HG03135 (cell line): ENCODE results near the gene LRP3.
"Not testable (repeated sequence)": the region's sequence is repeated elsewhere in the genome, so short reads cannot be mapped to it uniquely, and the experiment has no call there.

ENCODE experiments used
- ATAC-seq: cut with Tn5 transposase; IDR thresholded peaks from one replicate; pipeline ENCODE4 v1.9.1; 2021; ENCODE audit warnings: mild to moderate bottlenecking, moderate library complexity; ENCODE audit not compliant: unreplicated experiment

The LRP3 gene

DNA sequence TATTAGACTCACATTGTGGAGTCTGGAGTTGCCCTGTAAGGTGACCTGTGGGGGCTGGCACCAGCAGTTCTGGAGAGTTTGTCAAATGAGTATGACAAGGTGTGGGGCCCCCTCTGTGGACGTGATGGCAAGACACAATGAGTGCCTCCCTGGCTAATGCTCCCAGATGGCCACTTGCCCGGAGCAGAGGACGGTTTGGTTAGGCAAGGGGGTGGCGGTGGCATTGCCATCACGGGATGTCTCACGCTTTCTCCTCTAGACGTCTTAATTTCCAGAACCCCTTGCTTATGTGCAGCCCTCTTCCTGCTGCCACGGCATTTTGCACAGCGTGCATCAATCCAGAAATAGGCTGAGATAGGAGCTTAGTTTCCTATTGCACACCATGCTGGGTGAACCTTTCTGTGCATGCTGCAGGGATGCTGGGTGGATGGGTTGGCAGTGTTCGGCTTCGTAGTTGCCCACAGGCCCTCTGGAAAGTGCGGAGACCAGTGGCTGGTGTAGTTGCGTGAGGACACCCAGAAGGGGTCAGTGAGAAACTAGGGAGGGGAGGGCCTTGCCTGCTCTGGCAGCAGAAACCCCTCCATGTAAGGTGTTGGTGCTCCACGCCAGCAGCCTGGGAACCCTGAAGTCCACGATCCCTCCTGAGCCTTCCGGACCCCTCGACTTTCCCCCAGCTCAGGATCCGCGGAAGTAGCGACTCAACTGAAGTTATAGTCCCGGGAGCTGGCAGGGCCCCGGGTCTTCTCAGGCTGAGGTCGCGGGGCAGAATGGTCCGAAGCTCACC, 18.1 kb upstream of the LRP3 start:
- ATAC-seq = peak; percentile 10

DNA sequence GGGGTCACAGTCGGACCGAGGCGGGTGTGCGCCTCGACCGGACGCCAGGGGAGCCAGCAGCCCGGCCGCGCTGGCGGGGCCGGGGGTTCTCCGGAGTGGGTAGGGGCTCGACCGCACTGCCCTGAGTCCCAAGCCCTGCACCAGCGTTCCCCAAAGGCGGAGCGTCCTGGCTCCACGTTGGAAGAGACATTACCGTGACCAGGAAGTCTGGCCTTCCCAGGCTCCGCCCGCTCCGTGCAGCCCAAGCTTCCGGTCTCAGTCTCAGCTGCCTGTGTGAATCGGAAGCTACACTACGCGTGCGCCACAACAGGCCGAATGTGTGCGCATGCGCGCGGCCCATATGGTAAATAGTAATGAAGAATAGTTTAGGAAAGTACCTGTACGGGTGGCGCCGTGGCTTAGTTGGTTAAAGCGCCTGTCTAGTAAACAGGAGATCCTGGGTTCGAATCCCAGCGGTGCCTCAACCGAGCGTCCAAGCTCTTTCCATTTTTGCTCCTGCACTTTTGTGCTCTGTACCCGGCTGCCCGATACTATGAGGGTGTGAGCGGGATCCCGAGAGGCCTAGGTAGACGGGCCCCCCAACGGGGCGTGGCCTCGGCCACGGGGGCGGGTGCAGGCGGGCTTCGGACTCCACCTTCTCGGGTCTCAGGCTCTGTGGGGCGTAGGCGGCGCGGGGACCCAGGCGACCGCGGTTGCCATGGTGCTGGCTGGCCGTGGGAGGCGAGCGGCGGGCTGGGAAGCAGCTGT, 17.3 kb upstream of the LRP3 start:
- ATAC-seq = peak; percentile 82

DNA sequence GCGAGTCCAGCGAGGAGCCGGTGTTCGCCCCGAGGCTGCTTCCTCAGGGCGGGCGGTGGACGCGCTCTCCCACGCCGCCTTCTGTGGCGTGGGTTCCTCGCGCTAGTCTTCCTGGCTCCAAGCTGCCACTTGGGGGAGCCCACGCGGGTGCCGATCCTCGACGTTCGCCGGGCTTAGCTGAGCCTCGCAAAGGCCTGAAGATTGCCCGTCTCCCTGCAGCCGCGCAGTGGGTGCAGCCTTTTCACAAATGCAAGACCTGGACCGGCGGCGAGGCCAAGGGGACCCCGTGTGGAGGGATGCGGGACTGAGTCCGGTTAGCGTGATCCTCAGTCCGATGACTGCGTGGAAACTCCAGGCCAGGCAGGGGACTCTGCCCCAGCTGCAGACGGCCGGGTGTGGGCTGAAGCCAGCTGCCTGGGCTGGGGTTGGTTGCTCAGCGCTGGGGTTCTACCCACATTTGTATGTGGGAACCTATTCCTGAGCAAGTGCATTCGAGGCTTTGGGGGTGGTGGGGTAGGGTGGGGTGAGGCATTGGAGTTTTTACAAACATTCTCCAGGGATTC, 16.6 kb upstream of the LRP3 start:
- ATAC-seq = peak; percentile 31

DNA sequence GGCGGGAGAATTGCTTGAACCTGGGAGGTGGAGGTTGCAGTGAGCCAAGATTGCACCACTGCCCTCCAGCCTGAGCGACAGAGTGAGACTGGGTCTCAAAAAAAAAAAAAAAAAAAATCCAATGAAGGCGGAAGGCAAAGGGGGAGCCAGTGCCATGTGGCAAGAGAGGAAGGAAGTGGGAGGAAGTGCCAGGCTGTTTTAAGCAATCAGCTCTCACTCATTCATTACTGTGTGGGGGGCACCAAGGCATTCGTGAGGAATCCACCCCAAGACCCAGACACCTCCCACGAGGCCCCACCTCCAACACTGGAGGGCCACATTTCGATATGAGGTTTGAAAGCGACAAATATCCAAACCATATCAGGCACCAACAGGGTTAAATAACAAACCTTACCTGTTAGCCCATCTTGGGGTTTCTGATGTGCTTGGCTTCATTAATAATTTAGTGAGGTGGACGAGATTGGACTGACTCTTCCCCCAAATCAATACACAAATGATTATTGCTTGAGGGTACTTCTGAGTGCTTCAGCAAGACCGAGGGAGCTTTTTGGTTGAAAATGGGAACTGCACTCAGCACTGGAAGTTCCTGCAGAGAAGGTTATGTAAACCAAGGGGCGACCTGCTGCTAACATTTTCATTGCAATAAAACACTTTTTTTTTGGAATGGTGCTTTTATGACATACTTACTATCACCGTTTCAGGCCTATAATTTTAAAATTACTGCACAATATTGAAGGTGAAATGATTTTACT, 7.5 kb upstream of the LRP3 start:
- no peak for ATAC-seq

DNA sequence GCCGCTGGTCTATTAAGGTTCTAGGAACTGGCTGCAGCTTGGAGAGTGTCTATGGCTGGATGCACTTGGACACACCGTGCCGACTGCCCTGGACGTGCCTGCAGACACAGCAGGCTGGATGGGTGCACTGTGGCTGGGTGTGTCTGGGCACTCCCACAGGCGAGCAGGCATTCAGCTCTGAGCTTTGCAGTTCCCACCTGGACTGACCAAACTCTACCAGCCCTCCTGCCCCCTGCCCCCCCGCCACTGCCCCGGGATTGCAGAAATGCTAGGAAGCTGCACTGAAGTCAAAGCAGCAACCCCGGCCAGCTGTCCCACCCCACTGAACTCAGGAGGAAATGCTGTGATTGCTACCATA, 7.0 kb upstream of the LRP3 start:
- no peak for ATAC-seq

DNA sequence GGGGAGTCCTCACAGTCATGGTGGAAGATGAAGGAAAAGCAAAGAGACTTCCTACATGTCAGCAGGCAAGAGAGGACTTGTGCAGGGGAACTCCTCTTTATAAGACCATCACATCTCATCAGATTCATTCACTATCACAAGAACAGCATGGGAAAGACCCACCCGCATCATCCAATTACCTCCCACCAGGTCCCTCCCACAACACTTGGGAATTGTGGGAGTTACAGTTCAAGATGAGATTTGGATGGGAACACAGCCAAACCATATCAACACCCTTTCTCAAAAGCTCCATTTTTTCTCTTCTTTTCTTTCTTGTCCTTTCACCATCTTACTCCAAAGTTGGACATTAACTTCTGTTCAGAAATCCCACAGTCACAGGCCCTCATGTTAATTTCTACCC, 4.7 kb upstream of the LRP3 start:
- ATAC-seq = no peak

DNA sequence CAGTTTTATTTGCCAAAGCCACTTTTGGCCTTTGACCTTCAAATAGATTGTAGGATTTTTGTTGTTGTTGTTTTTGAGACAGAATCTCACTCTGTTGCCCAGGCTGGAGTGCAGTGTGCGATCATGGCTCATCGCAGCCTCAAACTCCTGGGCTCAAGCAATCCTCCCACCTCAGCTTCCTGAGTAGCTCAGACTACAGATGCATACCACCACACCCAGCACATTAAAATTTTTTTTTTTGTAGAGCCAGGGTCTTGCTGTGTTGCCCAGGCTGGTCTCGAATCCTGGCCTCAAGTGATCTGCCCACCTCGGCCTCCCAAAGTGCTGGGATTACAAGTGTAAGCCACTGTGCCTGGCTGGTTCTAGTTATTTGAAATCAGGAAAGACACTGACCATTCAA, 3.0 kb upstream of the LRP3 start:
- ATAC-seq = not testable (repeated sequence)

DNA sequence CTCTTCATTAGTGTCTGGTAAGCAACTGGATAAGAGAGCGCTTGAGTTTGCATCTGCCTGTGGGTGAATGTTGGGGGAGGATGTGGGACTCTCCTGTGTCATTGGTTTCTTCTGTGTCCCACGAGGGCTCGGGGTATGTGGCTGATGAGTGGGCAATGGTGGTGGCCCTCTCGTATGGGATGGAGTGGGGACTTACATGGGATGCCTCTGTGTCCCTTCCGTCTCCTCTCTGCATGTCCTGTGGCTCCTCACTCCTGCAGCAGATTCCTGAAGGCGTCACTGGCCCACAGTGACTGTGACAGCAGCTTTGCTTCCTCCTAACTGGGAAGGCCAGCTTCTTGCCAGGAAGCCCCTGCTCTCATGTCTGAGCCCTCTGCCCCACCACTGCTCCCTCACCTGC, 2.6 kb upstream of the LRP3 start:
- ATAC-seq = no peak

DNA sequence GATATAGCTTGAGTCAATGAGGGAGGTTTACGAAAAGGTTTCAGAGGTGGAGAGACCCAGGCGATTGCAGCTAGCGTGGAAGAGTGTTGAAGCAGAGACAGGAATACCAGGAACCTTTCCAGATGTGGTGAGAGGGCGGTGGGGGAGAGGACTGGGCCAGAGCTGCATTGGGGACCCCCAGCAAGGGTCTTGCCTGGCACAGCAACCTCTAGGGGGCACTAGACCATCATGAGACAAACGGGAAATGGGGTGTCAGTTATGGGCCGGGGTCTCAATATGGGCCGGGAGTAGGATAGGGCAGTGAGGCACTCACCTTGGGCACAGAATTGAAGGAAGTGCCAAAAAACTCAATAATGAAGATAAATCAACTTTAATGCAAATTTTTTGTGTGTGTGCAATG, 2.1 kb upstream of the LRP3 start:
- no peak for ATAC-seq

DNA sequence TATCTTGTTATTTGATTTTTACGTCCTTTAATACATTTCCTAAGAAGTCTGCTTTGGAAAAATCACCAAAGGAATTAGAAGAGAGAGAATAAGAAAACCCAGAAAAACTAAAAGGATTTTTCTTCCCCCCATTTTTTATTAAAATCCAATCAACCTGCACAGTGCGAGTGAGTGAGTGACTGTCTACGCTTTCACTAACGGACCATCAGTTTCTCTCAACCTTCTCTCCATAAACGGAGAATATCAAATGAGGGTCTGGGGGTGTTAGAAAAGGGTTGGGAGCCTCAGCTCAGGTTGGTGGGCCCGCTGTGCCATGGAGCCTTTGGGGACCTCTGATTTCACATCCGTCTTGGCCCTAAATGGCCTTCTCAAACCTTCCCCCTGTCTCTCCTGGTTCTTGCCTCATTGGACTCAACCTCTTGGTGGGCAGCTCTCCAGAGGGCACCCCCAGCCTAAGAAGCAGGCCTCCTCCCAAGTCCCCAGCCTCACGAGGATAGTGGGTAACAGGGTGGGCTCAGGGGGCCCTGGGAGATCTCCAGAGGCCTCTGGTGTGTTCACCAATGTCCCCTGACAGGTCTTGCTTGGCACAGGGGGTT, 763 bp upstream of the LRP3 start:
- no peak for ATAC-seq

DNA sequence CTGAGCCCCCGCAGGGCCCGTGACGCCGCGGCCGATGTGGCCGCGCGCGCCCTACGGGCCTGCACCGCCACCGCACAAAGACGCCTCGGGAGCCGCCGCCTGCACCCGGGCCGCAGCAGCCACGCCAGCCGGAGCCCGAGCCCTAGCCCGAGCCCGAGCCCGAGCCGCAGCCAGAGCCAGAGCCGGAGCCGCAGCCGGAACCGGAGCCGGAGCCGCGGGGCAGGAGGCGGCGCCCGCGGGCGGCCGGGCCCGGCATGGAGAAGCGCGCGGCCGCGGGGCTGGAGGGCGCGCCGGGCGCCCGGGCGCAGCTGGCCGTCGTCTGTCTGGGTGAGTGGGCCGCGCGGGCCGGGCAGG, 379 bp downstream of the LRP3 start:
- ATAC-seq = no peak

DNA sequence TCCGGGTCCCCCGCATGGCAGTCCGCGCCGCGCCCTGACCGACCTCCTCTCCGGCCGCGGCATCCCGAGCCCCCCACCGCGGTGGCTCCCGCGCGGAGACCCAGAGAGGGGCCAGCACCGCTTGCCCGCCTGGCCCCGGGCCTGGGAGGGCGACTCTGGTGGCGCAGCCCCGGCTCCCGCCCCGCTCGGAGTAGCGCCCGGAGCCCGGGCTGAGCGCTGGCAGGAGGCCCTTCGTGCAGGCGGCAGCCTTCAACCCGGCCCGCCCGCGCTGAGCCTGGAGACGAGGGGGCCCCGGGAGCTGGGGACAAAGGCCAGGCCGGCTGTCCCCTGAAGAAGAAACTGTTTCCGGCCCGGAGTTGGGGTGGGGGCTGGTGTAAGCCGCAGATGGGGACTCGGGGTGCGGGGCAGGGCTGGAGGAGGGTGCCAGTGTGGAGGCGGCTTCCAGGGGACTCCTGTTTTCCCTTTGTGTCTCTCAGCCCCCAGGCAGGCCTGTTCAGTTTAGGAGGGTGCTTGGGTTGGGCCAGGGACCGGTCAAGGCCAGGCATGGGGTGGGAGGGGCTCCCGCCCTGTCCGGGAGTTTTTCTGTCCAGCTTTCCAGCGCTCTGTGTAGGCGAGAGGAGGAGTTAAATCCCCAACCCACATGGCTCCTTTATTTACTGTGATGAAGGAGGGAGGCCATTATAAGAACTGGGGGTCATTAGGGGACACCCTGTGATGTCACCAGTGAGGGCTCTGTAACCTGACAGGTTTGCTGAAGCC, 935 bp downstream of the LRP3 start:
- ATAC-seq = no peak

DNA sequence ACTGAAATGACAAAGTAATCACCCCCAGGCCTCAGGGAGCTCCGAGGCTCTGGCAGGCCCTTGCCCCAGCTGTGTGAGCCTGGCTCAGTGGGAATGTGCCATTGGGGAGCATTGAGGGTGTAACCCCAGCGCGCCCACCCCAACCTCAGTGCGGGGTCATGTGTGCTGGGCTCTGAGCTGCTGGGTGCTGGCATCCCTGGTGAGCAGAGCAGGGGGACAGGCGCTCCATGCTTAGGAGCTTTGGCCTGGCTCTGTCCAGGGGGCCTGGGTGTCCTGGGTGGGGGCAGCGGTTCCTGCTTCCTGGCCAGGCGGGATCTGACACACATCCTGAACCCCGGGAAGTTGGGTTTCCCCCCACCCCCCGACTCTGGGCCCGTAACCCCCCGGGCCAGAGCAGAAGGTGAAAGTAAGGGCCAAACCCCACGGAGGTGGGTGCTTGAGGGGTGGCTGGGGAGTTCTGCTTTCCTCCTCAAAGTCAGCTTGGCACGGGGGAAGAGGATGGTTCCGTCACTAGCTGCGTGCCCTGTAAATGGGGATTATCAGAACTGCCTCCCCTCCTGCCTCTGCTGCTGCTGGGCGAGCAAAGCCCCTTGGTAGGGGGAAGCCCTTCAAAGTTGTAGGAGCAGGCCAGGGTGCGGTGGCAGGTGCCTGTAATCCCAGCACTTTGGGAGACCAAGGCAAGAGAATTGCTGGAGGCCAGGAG, 1.7 kb downstream of the LRP3 start:
- no peak for ATAC-seq

DNA sequence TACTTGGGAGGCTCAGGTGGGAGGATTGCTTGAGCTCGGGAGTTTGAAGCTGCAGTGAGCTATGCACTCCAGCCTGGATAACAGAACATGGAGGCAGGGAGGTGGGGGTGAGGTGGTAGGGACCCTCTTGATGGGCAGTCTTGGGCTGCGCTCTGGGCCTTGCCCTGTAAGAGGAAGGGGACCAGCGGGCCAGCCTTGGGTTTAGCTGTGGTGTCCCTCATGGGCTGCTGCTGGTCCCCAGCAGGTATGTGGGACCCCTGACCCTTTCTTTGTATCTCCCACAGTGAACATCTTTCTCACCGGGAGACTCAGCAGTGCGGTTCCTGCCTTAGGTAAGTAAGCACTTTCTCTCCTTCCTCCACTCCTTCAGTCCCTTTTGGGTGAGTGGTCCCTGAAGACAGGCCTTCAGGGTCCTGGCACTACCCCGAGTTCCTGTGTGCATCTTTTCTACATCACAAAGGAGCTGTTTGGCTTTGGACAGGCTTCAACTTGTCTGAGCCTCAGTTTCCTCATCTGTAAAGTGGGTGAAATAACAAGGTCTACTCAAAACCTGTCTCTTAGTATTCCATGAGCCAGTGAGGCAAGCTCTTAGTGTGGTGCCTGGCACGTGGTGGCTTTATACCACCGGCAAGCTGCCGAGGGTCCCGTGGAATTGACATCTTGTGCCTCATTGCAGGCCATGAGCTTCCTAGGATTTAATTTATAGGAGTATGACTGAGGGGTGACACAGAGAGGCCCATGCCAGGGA, 2.5 kb downstream of the LRP3 start:
- no peak for ATAC-seq

DNA sequence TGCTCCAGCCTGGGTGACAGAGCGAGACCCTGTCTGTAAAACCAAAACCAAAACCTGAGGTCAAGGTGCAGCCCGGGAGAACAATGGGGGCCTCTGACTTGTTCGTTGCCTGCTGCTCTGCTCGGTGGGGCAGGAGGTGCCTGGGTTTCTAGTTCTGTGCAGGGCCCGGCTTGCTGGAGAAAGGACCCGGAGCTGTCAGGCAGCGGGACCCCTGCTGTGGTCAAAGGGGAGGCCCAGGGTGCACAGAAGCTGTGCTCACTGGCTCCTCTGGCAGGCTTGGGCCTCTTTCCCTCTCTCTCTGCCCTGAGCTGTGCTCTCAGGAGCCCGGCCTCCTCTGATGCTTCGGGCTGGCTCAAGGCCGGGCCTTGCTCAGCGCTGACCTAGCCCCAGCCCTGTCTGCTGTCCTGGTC, 3.5 kb downstream of the LRP3 start:
- ATAC-seq = no peak

DNA sequence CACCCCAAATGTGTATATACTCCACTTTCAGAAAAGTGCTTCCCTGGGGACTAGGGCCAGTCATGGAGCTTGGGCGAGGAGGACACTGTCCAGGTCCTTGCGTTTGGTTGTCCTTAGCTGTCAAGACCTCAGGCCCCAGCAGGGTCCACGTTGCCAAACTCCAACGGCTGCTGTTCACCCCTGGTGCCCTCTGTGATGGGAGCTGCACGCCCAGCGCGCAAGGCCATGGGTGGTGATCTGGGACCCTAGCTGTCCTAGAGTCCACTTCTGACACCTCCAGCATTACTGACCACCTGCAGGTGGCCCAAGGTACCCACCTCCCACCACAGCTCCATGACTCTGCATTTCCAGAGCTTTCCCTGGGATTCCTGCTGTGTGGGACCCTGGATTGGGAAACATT, 4.0 kb downstream of the LRP3 start:
- no peak for ATAC-seq

DNA sequence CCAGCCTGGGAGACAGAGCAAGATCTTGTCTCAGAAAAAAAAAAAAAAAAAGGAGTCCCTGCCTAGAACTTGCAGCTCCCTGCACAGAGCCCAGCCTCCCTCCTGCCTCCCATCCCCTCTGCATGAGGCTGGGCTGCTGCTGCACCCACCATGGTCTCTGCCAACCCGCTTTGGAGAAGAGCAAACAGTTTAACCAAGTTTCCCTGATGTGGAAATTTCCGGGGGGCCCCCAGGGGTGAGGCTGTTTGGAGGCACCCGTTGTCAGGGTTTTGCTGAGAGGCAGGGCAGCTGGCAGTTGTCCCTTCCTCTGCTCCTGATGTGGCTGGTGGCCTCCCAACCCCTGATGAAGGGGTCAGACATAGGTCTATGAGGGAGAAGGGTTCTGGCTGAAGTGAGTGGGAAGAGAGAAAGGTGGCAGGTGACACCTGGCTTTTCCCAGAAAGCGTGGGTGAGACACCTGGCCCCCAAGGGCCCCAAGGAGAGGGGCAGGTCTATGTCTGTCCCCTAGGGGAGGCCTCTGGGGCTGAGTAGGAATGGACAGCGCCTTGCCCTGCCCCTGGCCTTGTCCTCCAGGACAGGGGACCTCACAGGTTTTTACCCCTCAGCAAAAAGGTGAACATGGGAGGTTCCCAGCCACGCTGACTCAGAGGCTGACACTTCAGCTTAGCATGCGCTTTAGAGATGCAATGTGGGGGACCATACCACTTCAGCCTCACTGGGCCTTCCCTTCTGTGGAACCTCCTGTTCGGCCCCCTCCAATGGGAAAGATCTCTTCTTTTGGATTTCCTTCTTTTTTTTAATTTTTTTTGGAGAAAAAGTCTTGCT, 5.5 kb downstream of the LRP3 start:
- ATAC-seq = no peak

DNA sequence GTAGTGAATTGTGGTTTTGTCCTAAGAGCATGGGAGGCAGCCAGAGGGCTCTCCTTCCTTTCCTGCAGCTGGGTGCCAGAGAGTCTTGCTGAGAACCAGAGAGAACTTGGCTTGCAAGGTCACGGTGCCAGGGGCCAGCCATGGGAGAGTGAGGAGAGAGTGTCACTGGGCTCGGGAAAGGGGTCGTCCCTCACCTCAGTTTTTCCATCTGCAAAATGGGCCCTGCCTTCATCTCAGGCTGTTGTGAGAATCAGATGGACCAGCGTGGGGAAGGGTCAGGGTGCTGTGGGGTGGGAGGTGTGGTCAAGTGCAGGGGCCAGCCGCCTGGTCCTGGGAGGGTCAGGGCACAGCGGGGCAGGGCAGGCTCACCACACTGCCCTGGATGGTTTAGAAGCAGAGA, 7.3 kb downstream of the LRP3 start:
- no peak for ATAC-seq
